ENCODE measurements around the gene ERBB4. TPM values are rescaled to one million over a fixed set of nuclear protein-coding genes. Genes with fewer than 3 reads are reported as not detected.

The ERBB4 gene
- total RNA-seq, 1 experiment from 2014 or later = 2.9 TPM

- CTCF ChIA-PET = no interaction called here
- Mint-ChIP-seq H3K4me3 (ENCODE audit: low read depth, unreplicated experiment) (no peak overlapping the region), H3K27me3 (ENCODE audit: unreplicated experiment) (no peaks in the 10 kb centered on the region), H3K36me3 (ENCODE audit: insufficient read depth, unreplicated experiment) (no peaks in the 10 kb centered on the region), H3K4me1 (ENCODE audit: low read depth, unreplicated experiment) (no peaks in the 10 kb centered on the region), H3K27ac (ENCODE audit: unreplicated experiment) (no peak overlapping the region), H3K9me3 (ENCODE audit: low read depth, unreplicated experiment) (no peaks in the 10 kb centered on the region)
- TF ChIP-seq CTCF (IDR thresholded peaks at IDR 0.05; ENCODE audit: unreplicated experiment) = no peak
- BruUV-seq (replicated peaks) = no TSS peak
- no peak for DNase-seq
- intact Hi-C loops (cut with micrococcal nuclease; ENCODE audit: unreplicated experiment) = no loop called here
These were observed 748.6 kb downstream of the ERBB4 start for GRCh38 chr2:211789982-211790381.

GRCh38 chr2:211766689-211767088, 771.9 kb downstream of the ERBB4 start:
- Mint-ChIP-seq H3K4me1 (ENCODE audit: low read depth, unreplicated experiment) (peaks cover 11% of the 10 kb centered on the region), H3K9me3 (ENCODE audit: low read depth, unreplicated experiment) (peaks cover 6% of the 10 kb centered on the region), H3K27ac (ENCODE audit: unreplicated experiment) (peak overlapping the region; percentile 35), H3K36me3 (ENCODE audit: insufficient read depth, unreplicated experiment) (peaks cover 6% of the 10 kb centered on the region), H3K27me3 (ENCODE audit: unreplicated experiment) (no peaks in the 10 kb centered on the region), H3K4me3 (ENCODE audit: low read depth, unreplicated experiment) (peak overlapping the region; percentile 62)
- DNase-seq = peak; percentile 70
- CTCF ChIA-PET = no interaction called here
- intact Hi-C loops (cut with micrococcal nuclease; ENCODE audit: unreplicated experiment) = no loop called here
- no peak for TF ChIP-seq CTCF (IDR thresholded peaks at IDR 0.05; ENCODE audit: unreplicated experiment)
- BruUV-seq (replicated peaks) = no TSS peak

GRCh38 chr2:211762479-211762878, 776.1 kb downstream of the ERBB4 start:
- H3K9me3 Mint-ChIP-seq (ENCODE audit: low read depth, unreplicated experiment) = no peaks in the 10 kb centered on the region
- peaks cover 6% of the 10 kb centered on the region for H3K36me3 Mint-ChIP-seq (ENCODE audit: insufficient read depth, unreplicated experiment)
- CTCF ChIA-PET = no interaction called here
- H3K27me3 Mint-ChIP-seq (ENCODE audit: unreplicated experiment) = no peaks in the 10 kb centered on the region
- no peak for TF ChIP-seq CTCF (IDR thresholded peaks at IDR 0.05; ENCODE audit: unreplicated experiment)
- no peak for DNase-seq
- H3K27ac Mint-ChIP-seq (ENCODE audit: unreplicated experiment) = no peak overlapping the region
- peaks cover 11% of the 10 kb centered on the region for H3K4me1 Mint-ChIP-seq (ENCODE audit: low read depth, unreplicated experiment)
- intact Hi-C loops (cut with micrococcal nuclease; ENCODE audit: unreplicated experiment) = no loop called here
- H3K4me3 Mint-ChIP-seq (ENCODE audit: low read depth, unreplicated experiment) = no peak overlapping the region
- BruUV-seq (replicated peaks) = no TSS peak

GRCh38 chr2:211760103-211760502, 778.5 kb downstream of the ERBB4 start:
- intact Hi-C loops (cut with micrococcal nuclease; ENCODE audit: unreplicated experiment) = no loop called here
- no peaks in the 10 kb centered on the region for H3K27me3 Mint-ChIP-seq (ENCODE audit: unreplicated experiment)
- CTCF ChIA-PET = interaction anchor here (0.7 kb wide), 1 partner anchor 22 kb away, joined by 6 read pairs; no protein-coding TSS in a partner anchor
- no peak for TF ChIP-seq CTCF (IDR thresholded peaks at IDR 0.05; ENCODE audit: unreplicated experiment)
- H3K9me3 Mint-ChIP-seq (ENCODE audit: low read depth, unreplicated experiment) = no peaks in the 10 kb centered on the region
- H3K4me1 Mint-ChIP-seq (ENCODE audit: low read depth, unreplicated experiment) = no peaks in the 10 kb centered on the region
- DNase-seq = no peak
- no peak overlapping the region for H3K4me3 Mint-ChIP-seq (ENCODE audit: low read depth, unreplicated experiment)
- H3K36me3 Mint-ChIP-seq (ENCODE audit: insufficient read depth, unreplicated experiment) = no peaks in the 10 kb centered on the region
- H3K27ac Mint-ChIP-seq (ENCODE audit: unreplicated experiment) = no peak overlapping the region
- no TSS peak for BruUV-seq (replicated peaks)

Data from Calu3 (cell line).